SJCRH30 (cell line): ENCODE data around the gene MT1B. TPM values are rescaled to one million over a fixed set of nuclear protein-coding genes. Genes with fewer than 3 reads are reported as not detected.
A peak's percentile ranks its signal among the peaks of the same experiment; 100 is the strongest.
"Not testable (repeated sequence)": the region's sequence is repeated elsewhere in the genome, so short reads cannot be mapped to it uniquely, and the experiment has no call there.

ENCODE experiments used
- DNase-seq, 2 experiments: peaks; one replicate each; pipeline ENCODE4 v3.0.0-alpha.2; 2015 to 2020
- H3K27ac ChIP-seq: fragments of 250-450 bp; sonication (Bioruptor Pico); 2 replicates; pipeline ENCODE4 v1.5.1; 2020; ENCODE audit warnings: mild to moderate bottlenecking, moderate library complexity
- H3K27me3 ChIP-seq: fragments of 250-450 bp; sonication (Bioruptor Pico); 2 replicates; pipeline ENCODE4 v1.5.1; 2020; ENCODE audit warnings: mild to moderate bottlenecking, moderate library complexity
- H3K36me3 ChIP-seq: fragments of 250-450 bp; sonication (Bioruptor Pico); 2 replicates; pipeline ENCODE4 v1.5.1; 2020; ENCODE audit warnings: mild to moderate bottlenecking, moderate library complexity
- H3K4me1 ChIP-seq: fragments of 250-450 bp; sonication (Bioruptor Pico); 2 replicates; pipeline ENCODE4 v1.5.1; 2020; ENCODE audit warnings: mild to moderate bottlenecking, moderate library complexity
- H3K4me3 ChIP-seq: fragments of 250-450 bp; sonication (Bioruptor Pico); 2 replicates; pipeline ENCODE4 v1.5.1; 2020; ENCODE audit warnings: mild to moderate bottlenecking, moderate library complexity
- H3K9me3 ChIP-seq: fragments of 250-450 bp; sonication (Bioruptor Pico); replicated peaks from 2 replicates; pipeline ENCODE4 v1.5.1; 2020; ENCODE audit warnings: mild to moderate bottlenecking, moderate library complexity
- total RNA-seq: library from RNA; depleted of rRNA; stranded (reverse); fragments of >200 nt; shearing (Covaris generic); gene quantifications from 2 replicates; pipeline ENCODE4 v1.2.3, GENCODE V29; 2014

The MT1B gene
- total RNA-seq, 1 experiment from 2014 or later, result not detected

DNA sequence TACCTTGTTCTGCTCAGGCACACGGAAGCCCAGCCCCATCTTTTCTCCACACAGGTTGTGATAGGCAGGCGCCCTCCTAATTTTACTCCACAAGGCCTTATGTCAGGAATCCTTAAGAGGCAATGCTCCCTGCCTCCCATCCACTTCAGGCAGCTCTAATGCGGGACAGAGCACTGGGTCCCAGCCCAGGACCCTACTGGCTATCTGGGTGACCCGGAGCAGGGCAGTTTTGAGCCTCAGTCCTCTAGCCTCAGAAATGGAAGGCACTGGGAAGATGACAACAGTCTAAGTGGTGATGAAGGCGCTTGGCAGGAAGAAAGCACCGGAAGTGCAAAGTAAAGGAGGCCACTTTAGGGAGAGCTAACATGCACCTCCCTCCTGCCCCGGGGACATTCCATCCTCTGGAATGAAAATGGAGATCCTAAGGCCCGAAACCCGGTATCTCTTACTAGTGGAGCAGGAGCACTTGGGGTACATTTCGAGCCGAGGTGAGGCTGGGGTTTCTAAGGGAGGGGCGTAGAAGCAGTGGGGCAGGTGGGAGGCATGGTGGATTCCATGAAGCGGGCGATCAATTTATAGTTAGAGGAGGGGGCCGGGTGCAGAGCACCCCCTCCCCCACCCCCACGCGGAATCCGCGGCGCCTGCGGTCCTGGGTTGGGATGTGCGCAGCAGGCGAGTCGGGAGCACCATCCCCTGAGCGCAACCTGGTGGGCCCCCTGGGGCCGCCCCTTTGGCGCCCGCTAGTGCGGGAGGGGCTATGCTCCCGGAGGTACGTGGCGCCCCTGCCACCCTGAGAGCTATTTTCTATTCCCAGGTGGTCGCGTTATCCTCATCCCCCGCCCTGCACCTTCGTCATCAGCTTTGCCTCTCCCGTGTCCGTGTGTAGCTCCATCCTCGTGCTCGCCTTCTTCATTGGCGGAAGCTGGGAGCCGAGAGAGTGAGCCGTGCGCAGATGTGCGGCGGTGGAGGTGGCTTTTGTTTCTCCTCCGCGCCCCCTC is 11.0 kb downstream of the MT1B start:
- H3K4me3 ChIP-seq, result no peak overlapping the region
- H3K9me3 ChIP-seq, result no peaks in the 10 kb centered on the region
- DNase-seq, result no peak
- H3K27ac ChIP-seq, result no peak overlapping the region
- H3K4me1 ChIP-seq, result no peaks in the 10 kb centered on the region
- peaks cover 23% of the 10 kb centered on the region for H3K27me3 ChIP-seq
- H3K36me3 ChIP-seq, result no peaks in the 10 kb centered on the region

DNA sequence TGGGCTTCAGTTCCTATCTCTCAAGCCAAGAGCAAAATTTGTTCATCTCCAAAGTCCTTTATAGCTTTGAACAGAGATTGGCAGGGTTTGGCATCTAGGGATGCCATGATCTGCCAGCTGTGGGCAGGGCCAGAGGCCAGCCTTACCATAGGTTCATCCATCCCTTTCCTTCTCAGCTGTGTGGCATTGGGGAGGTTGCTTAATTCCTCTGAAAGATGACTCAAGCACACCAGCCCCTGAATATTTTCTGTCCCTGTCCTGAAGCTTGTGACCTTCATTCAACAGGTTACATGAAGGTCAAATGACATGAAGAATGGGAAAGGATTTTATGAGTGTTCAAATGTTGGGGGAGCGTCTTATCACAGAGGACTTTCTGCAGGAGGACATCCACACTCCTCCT is 12.8 kb downstream of the MT1B start:
- H3K27ac ChIP-seq, result no peak overlapping the region
- no peak overlapping the region for H3K4me3 ChIP-seq
- H3K36me3 ChIP-seq, result no peaks in the 10 kb centered on the region
- no peaks in the 10 kb centered on the region for H3K4me1 ChIP-seq
- DNase-seq, result no peak
- peaks cover 29% of the 10 kb centered on the region for H3K27me3 ChIP-seq
- no peaks in the 10 kb centered on the region for H3K9me3 ChIP-seq

DNA sequence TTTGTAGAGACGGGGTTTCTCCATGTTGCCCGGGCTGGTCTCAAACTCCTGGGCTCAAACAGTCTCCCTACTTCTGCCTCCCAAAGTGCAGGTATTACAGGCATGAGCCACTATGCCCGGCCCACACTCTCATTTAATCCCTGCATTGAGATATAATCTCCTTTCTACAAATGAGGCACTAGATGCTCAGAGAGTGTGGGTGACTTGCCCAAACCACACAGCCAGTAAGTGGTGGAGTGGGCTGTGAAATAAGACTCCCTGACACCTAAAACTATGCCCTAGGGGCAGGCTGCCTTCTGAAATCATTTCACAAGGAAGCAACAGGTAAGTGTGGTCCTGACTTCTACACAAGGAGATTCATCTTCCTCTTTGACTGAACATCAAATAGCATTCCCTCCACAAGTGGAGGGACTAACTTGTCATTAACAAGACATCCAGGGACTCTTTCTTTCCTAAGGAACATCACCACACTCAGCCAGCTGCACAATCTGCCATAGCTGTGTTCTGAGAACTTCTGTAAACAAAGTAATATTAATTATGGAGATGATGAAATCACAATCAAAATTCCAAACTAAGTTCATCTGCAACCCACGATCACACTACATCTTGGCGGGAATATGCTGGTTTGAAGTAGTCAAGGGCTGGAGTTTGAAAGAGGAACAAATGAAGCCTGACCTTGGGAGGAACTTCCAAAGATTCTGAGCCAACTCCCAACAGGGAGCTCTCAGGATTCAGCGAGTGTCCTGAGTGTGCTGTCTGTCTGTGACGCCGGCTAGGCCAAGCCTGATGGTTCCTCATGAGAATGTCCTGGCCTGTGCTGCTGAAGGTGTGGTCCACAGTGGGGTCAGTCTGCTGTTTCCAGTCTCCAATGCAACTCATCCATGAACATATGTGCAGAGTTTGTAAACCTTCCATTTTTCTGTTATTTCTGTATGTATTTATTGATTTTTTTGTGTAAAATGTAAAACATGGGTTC is 13.9 kb downstream of the MT1B start:
- H3K4me3 ChIP-seq, H3K9me3 ChIP-seq, H3K36me3 ChIP-seq, H3K4me1 ChIP-seq, H3K27ac ChIP-seq, DNase-seq: not testable (repeated sequence)
- peaks cover 37% of the 10 kb centered on the region for H3K27me3 ChIP-seq

DNA sequence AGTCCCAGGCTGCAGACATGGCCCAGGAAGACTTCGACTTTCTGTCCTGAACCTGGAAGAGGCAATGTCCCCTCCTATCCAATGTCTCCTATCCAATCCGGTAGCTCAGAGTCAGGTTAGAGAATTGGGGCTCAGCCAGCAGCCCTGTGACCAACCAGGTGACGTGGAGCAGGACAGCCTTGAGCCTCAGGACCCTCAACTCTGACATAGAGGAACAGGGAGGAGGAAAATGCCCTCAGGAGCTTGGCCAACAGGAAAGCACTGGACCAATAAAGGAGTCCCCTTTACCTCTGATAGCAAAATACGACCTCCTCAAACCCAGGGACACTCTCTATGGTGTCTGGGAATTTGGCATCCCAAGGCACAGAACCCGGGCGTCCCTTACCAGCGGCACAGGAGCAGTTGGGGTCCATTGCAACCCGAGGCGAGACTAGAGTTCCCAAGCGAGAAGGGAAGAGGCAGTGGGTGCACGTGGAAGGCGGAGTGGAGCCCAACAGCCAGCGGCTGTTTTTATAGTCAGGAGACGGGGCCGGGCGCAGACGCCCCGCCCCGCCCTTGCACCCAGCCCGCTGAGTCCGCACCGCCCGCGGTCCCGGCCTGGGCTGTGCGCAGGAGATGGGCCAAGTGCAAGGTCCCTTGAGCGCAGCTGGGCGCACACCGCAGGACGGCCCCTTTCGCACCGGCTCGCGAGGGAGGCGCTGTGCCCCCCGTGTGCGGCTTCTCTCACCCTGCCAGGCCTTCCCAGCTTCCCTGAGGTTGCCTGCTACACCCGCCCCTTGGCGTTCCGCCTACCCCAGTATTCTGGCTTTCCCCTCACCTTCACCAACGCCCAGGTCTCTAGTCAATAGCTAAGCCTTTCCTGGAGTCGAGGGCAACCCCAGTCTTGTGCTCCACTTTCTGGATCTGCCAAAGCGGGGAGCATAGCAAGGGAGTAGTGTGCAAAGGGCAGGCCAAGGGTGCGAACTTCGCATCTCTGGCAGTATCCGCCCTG is 16.2 kb downstream of the MT1B start, which contains the start of gene MT1G:
Gene MT1G (minus strand): TSS at position 485 of the 991 bp plus-strand sequence. CDS start 72 bp downstream, at position 413.
- no peaks in the 10 kb centered on the region for H3K36me3 ChIP-seq
- H3K4me1 ChIP-seq, result no peaks in the 10 kb centered on the region
- H3K27me3 ChIP-seq, result peaks cover 37% of the 10 kb centered on the region
- H3K9me3 ChIP-seq, result no peaks in the 10 kb centered on the region
- H3K27ac ChIP-seq, result no peak within 1 kb of the TSS
- no peak within 1 kb of the TSS for H3K4me3 ChIP-seq
- no peak for DNase-seq

DNA sequence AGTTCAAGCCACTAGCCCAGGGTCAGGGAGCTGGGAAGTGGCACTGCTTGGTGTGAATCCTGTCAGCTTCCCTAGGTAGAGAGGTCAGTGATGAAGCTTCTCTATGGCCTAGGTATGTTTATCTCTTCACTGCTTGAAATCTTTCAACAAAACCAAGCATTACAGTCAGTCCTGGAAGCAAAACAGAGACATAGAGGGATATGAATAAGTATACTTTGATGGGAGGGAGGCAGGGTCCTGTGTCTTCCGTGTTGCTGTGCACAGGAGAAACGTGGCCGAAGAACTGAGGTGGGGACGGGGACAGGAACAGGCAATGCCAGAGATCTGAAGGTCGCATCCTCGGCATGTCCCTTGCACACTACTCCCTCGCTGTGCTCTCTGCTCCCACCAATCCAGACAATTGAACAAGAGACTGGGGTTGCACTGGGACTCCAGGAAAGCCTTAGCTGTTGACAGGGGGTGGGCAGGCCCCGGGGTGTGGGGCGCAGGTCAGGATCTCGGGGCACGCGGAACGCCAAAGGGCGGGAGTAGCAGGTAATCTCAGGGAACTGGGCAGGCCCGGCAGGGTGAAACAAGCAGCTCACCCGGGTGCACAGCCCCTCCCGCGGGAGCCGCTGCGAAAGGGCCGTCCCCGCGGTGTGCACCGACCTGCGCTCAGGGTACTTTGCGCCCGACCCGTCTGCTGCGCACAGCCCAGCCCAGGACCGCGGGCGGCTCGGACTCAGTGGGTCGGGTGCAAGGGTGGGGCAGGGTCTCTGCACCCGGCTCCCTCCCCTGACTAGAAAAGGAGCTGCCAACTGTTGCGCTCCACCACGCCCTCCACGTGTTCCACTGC is 17.5 kb downstream of the MT1B start, which contains the start of gene MT1H:
Gene MT1H (plus strand): TSS at position 810 of the 835 bp plus-strand sequence. CDS start 71 bp downstream, outside the sequence.
- Histone ChIP-seq H3K9me3 (no peaks in the 10 kb centered on the region), H3K4me3 (no peak within 1 kb of the TSS), H3K36me3 (no peaks in the 10 kb centered on the region), H3K27me3 (peaks cover 42% of the 10 kb centered on the region), H3K27ac (no peak within 1 kb of the TSS), H3K4me1 (no peaks in the 10 kb centered on the region)
- DNase-seq, result no peak

DNA sequence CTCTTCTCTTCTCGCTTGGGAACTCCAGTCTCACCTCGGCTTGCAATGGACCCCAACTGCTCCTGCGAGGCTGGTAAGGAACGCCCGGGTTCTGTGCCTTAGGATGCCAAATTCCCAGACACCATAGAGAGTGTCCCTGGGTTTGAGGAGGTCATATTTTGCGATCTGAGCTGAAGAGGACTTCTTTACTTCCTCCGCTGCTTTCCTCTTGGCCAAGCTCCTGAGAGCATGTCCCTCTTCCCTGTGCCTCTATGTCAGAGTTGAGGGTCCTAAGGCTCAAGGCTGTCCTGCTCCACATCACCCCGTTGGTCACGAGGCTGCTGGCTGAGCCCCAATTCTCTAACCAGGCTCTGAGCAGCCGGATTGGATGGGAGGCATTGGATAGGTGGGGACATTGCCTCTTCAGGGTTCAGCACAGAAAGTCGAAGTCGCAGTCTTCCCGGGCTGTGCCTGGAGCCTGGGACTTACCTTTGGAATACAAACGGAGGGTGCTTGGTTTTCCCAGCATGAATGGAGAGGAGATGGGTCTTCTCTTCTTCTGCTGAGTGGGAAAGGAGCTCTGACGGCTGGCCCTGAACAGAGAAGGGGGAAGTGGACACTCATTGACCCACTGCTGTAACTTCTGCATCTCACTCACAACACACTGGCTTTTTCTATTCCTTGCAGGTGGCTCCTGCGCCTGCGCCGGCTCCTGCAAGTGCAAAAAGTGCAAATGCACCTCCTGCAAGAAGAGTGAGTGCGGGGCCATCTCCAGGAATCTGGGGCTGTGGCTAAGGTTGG is 18.3 kb downstream of the MT1B start:
- H3K27ac ChIP-seq, result no peak overlapping the region
- peaks cover 47% of the 10 kb centered on the region for H3K27me3 ChIP-seq
- no peaks in the 10 kb centered on the region for H3K36me3 ChIP-seq
- no peak for DNase-seq
- no peaks in the 10 kb centered on the region for H3K9me3 ChIP-seq
- H3K4me3 ChIP-seq, result no peak overlapping the region
- no peaks in the 10 kb centered on the region for H3K4me1 ChIP-seq

DNA sequence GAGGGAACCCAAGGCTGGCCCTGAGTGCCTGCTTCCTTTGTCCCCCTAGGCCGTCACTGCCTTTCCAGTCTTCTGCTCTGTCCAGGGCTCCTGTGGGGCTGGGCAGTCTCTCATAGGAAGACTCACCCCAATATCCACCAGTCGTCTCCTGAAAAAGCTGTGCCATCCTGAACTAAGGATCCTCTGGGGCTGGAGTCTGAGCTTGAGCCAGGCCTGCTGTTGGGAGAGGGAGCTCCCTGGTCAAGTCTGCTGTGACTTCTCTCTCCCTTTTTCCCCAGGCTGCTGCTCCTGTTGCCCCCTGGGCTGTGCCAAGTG is 18.9 kb downstream of the MT1B start:
- Histone ChIP-seq H3K9me3 (no peaks in the 10 kb centered on the region), H3K4me3 (no peak overlapping the region), H3K27me3 (peaks cover 50% of the 10 kb centered on the region), H3K4me1 (no peaks in the 10 kb centered on the region), H3K36me3 (no peaks in the 10 kb centered on the region), H3K27ac (no peak overlapping the region)
- no peak for DNase-seq

DNA sequence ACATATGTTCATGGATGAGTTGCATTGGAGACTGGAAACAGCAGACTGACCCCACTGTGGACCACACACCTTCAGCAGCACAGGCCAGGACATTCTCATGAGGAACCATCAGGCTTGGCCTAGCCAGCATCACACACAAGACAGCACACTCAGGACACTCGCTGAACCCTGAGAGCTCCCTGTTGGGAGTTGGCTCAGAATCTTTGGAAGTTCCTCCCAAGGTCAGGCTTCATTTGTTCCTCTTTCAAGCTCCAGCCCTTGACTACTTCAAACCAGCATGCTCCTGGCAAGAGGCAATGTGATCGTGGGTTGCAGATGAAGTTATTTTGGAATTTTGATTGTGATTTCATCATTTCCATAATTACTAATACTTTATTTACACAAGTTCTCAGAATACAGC is 20.0 kb downstream of the MT1B start:
- H3K4me3 ChIP-seq, H3K36me3 ChIP-seq, H3K27ac ChIP-seq, DNase-seq, H3K4me1 ChIP-seq, H3K9me3 ChIP-seq: not testable (repeated sequence)
- peaks cover 47% of the 10 kb centered on the region for H3K27me3 ChIP-seq

DNA sequence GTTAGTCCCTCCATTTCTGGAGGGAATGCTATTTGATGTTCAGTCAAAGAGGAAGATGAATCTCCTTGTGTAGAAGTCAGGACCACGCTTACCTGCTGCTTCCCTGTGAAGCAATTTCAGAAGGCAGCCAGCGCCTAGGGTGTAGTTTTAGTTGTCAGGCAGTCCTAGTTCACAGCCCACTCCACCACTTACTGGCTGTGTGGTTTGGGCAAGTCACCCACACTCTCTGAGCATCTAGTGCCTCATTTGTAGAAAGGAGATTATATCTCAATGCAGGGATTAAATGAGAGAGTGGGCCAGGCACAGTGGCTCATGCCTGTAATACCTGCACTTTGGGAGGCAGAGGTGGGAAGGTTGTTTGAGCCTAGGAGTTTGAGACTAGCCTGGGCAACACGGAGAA is 20.5 kb downstream of the MT1B start:
- H3K27ac ChIP-seq, H3K9me3 ChIP-seq, H3K4me3 ChIP-seq, DNase-seq, H3K36me3 ChIP-seq, H3K4me1 ChIP-seq: not testable (repeated sequence)
- peaks cover 42% of the 10 kb centered on the region for H3K27me3 ChIP-seq

DNA sequence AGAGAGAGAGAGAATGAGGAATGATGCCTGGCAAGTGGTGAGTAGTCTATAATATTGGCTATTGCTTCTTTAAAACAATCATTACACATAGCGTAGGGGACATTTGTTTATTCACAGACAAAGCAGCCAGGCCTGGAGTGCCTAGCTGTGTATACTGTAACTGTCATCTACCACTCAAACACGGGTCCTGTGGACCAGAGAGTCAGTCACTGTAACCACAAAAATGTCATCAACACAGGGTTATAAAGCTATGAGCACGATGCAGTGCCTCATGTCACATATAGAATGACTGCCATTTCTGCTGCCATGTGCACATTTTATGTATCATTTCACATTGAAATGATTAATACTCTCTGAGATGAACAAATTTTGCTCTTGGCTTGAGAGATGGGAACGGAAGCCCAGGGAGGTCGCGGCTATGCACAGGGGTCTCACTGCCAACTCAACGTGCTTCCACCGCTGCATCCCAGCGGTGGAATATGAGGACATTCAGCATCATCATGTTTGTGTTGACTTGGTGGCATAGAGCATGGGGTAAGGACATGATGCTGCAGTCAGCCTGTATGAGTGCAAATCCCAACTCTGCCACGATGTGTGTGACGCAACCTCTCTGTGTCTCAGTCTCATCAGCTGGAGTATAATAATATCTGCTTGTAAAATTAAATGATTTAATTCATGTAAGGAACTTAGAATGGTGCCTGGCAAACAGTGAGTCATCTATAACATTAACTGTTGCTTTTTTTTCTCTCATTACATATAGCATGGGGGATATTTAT is 21.3 kb downstream of the MT1B start:
- no peak for DNase-seq
- Histone ChIP-seq H3K27ac (no peak overlapping the region), H3K4me3 (no peak overlapping the region), H3K9me3 (no peaks in the 10 kb centered on the region), H3K27me3 (peaks cover 41% of the 10 kb centered on the region), H3K36me3 (no peaks in the 10 kb centered on the region), H3K4me1 (no peaks in the 10 kb centered on the region)

DNA sequence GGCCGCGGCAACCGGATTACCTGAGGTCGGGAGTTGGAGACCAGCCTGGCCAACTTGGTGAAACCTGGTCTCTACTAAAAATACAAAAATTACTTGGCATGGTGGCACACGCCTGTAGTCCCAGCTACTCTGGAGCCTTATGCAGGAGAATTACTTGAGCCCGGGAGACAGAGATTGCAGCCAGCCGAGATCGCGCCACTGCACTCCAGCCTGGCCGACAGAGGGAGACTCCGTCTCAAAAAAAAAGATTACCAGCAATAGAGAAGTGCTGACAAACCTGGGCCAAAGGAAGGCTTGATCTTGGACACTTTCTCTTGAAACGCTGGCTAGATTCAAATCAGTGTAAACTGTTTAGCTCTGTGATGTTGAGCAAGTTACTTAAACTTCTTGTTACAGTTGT is 22.2 kb downstream of the MT1B start:
- Histone ChIP-seq H3K9me3 (no peaks in the 10 kb centered on the region), H3K4me3 (no peak overlapping the region), H3K36me3 (no peaks in the 10 kb centered on the region), H3K27ac (no peak overlapping the region), H3K27me3 (peaks cover 33% of the 10 kb centered on the region), H3K4me1 (no peaks in the 10 kb centered on the region)
- DNase-seq, result peak in 1 of 2 experiments; percentile 24

DNA sequence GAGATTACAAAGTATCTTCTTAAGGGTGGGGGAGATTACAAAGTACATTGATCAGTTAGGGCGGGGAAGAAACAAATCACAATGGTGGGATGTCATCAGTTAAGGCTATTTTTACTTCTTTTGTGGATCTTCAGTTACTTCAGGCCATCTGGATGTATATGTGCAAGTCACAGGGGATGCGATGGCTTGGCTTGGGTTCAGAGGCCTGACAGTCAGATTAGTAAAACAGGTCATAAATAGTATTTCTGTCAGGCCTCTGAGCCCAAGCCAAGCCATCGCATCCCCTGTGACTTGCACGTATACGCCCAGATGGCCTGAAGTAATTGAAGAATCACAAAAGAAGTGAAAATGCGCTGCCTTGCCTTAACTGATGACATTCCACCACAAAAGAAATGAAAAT is 22.9 kb downstream of the MT1B start:
- not testable (repeated sequence) for H3K36me3 ChIP-seq
- peaks cover 30% of the 10 kb centered on the region for H3K27me3 ChIP-seq

More for the DNA sequence above, 22.9 kb downstream of the MT1B start:
- H3K27ac ChIP-seq, DNase-seq, H3K9me3 ChIP-seq, H3K4me1 ChIP-seq, H3K4me3 ChIP-seq: not testable (repeated sequence)
